Heart right ventricle (tissue), 16 donors: ENCODE results near the gene SCRN3. TPM values are rescaled to one million over a fixed set of nuclear protein-coding genes. Genes with fewer than 3 reads are reported as not detected.
"Not testable (repeated sequence)": the region's sequence is repeated elsewhere in the genome, so short reads cannot be mapped to it uniquely, and the experiment has no call there.

Experiments
- ATAC-seq, 8 donors: fragments of 200-7000 bp; cut with Tn5 transposase; one replicate each; pipeline ENCODE4 v1.9.1; 2020; ENCODE audit warnings: mild to moderate bottlenecking in 8 of 8, moderate library complexity in 8 of 8, moderate number of reproducible peaks in 1 of 8
- DNase-seq, 2 donors: peaks; one replicate each; pipeline ENCODE4 v3.0.0-alpha.2; 2020
- H3K27ac ChIP-seq, 10 donors: fragments of 200-600 bp; sonication (generic) in 2 of 10; one replicate each; pipeline versions ENCODE4 v1.5.0 to v1.8.0; 2020 to 2022; ENCODE audit warnings: mild to moderate bottlenecking in 3 of 10
- H3K27me3 ChIP-seq, 7 donors: fragments of 200-600 bp; one replicate each; pipeline ENCODE4 v1.8.0; 2021 to 2022; ENCODE audit warnings: mild to moderate bottlenecking in 2 of 7
- H3K36me3 ChIP-seq, 9 donors: fragments of 200-600 bp; sonication (generic) in 1 of 9; one replicate each; pipeline versions ENCODE4 v1.5.0 to v1.8.0; 2020 to 2022; ENCODE audit warnings: mild to moderate bottlenecking in 2 of 9
- H3K4me1 ChIP-seq, 9 donors: fragments of 200-600 bp; sonication (generic) in 1 of 9; one replicate each; pipeline versions ENCODE4 v1.5.0 to v1.8.0; 2020 to 2022; ENCODE audit warnings: mild to moderate bottlenecking in 4 of 9
- H3K4me3 ChIP-seq, 10 donors: fragments of 200-600 bp; sonication (generic) in 2 of 10; one replicate each; pipeline versions ENCODE4 v1.5.0 to v1.8.0; 2020 to 2022; ENCODE audit warnings: mild to moderate bottlenecking in 7 of 10, moderate library complexity in 2 of 10
- H3K9me3 ChIP-seq, 11 donors: fragments of 200-600 bp in 10 of 11; sonication (generic) in 2 of 11; one replicate each; pipeline versions ENCODE4 v1.5.0 to v1.8.0; 2013 to 2022; ENCODE audit warnings: mild to moderate bottlenecking in 2 of 11, control low read depth in 1 of 11, moderate library complexity in 1 of 11
- WGBS, 2 donors: extraction: QIAGEN DNeasy Blood & Tissue Kit; methylation state at CpG; one replicate each; pipeline ENCODE4 v1.1.7; 2013; ENCODE audit warnings: inconsistent platforms in 1 of 2; 5-methylcytosine and 5-hydroxymethylcytosine counted together
- intact Hi-C, 10 donors: fragments of 100-400 bp; cut with DNase I; formaldehyde crosslinking; loops; one replicate each; pipeline versions ENCODE4 v1.11.1 to v1.14.2; 2022
- polyA plus RNA-seq, 2 donors: library from polyadenylated mRNA; stranded (reverse); fragments of 200-250 nt; gene quantifications; one replicate each; pipeline ENCODE4 v1.2.3, GENCODE V29; 2013
- total RNA-seq, 10 donors: library from RNA; stranded (reverse); fragmentation: NEBNext Ultra II Directional in 3 of 10; extraction: Animal tissue kit (Norgen Biotek cat#: 25700) in 3 of 10; gene quantifications; one replicate each; pipeline versions ENCODE4 v1.2.1 to v1.2.4, GENCODE V29; 2021 to 2023
- TF ChIP-seq, protein P1 (sequence below), 9 donors: fragments of 200-600 bp; sonication (generic) in 2 of 9; IDR thresholded peaks; one replicate each; pipeline versions ENCODE4 v1.5.0 to v1.8.0; 2021 to 2022; ENCODE audit warnings: antibody characterized with exemption in 9 of 9, mild to moderate bottlenecking in 5 of 9, moderate library complexity in 1 of 9
- donor health status: Arrhythmogenic right ventricular cardiomyopathy.
- donor health status: ischemic (EF 13 %, LVEDD 7.1; RV severe dilation, severe dysfunction).
- donor health status: healthy with polysubstance abuse.
- donor health status: DM: no; HTN: yes; CAD: no.
- donor health status: DM: no; HTN: no; CAD: no.
- donor health status: ischemic (EF 25% LVEDD 6.9; RV normal size, moderate dysfunction).
- donor health status: ischemic (EF 25% LVEDD 5.7; RV mildly dilated, moderate dysfunction).
- donor health status: healthy.
- donor health status: DM: yes; HTN: yes; CAD: no.
- donor health status: Ischemic cardiomyopathy.
- donor health status: ischemic (EF 35%, LVEDD 5.7; RV mildly dilated, moderate dysfunction).
- donor health status: nonischemic (EF 11% LVEDD 7.7; RV severe dilation, severe dysfunction).
- donor health status: DM: yes; HTN: yes; CAD: no.
- donor health status: PGD.
- donor health status: ischemic (EF 29% LVEDD 5.4; RV normal size, mild dysfunction).
- donor health status: nonischemic (EF 23%, LVEDD 6.1; RV moderate dilation, normal function).

Gene SCRN3
- total and polyA plus RNA-seq, 12 donors, result 10.3 to 57.0 (median 43.4) TPM

DNA sequence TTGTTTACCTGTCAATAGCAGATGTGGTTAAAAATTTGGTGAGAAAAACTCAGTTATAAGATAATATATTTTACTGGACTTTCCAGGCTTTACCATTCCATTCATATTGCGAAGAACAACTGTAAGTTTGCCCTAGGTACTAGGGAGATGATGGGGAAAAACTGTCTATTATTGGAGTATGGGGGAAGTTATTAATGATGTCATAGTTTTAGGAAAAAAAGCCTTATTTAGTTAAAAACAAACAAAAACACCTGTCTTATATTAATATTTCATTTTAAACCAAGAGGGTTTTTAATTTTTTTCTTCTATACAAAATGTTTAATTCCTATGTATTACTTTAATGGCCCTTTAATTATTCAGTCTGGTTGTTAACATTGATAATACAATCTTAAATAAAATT is 42.5 kb upstream of the SCRN3 start:
- intact Hi-C loops, result no loop called here
- TF ChIP-seq, protein P1, sequence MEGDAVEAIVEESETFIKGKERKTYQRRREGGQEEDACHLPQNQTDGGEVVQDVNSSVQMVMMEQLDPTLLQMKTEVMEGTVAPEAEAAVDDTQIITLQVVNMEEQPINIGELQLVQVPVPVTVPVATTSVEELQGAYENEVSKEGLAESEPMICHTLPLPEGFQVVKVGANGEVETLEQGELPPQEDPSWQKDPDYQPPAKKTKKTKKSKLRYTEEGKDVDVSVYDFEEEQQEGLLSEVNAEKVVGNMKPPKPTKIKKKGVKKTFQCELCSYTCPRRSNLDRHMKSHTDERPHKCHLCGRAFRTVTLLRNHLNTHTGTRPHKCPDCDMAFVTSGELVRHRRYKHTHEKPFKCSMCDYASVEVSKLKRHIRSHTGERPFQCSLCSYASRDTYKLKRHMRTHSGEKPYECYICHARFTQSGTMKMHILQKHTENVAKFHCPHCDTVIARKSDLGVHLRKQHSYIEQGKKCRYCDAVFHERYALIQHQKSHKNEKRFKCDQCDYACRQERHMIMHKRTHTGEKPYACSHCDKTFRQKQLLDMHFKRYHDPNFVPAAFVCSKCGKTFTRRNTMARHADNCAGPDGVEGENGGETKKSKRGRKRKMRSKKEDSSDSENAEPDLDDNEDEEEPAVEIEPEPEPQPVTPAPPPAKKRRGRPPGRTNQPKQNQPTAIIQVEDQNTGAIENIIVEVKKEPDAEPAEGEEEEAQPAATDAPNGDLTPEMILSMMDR (IDR thresholded peaks at IDR 0.05), result no peak
- H3K36me3 ChIP-seq, result peaks cover 0 to 68% (median 11%) of the 10 kb centered on the region in 9 donors

DNA sequence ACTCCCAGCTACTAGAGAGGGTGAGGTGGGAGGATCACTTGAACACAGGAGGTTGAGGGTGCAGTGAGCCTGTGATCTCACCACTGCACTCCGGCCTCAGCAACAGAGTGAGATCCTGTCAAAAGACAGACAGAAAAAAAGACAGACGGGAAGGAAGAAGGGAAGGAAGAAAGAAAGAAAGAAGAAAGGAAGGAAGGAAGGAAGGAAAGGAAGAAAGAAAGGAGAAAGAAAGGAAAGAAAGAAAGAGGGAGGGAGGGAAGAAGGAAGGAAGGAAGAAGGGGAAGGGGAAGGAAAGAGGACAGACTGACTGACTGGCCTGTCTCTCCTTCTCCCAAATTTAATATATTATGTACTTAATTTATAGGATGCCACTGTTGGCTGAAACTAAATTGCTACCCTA is 39.2 kb upstream of the SCRN3 start:
- TF ChIP-seq, protein P1 (IDR thresholded peaks at IDR 0.05), result no peak
- no peaks in the 10 kb centered on the region for H3K27me3 ChIP-seq
- H3K4me1 ChIP-seq, result no peaks in the 10 kb centered on the region
- DNase-seq (no peak), ATAC-seq (no peak)
- 89 to 93% methylated on average over 2 of the region's 2 CpGs for WGBS, 2 donors
- intact Hi-C loops, result no loop called here
- peaks cover 0 to 63% (median 6%) of the 10 kb centered on the region in 9 donors for H3K36me3 ChIP-seq
- no peak overlapping the region for H3K27ac ChIP-seq
- no peak overlapping the region for H3K4me3 ChIP-seq
- H3K9me3 ChIP-seq, result peaks cover 0 to 5% (median 0%) of the 10 kb centered on the region in 11 donors

More for the DNA sequence above, 42.5 kb upstream of the SCRN3 start:
- H3K9me3 ChIP-seq, result no peaks in the 10 kb centered on the region
- H3K27ac ChIP-seq, result no peak overlapping the region
- DNase-seq, result no peak
- H3K4me1 ChIP-seq, result no peaks in the 10 kb centered on the region
- WGBS, 2 donors, result 99 to 100% methylated on average over 1 of the region's 1 CpG
- H3K4me3 ChIP-seq, result no peak overlapping the region
- no peaks in the 10 kb centered on the region for H3K27me3 ChIP-seq
- ATAC-seq, result no peak

DNA sequence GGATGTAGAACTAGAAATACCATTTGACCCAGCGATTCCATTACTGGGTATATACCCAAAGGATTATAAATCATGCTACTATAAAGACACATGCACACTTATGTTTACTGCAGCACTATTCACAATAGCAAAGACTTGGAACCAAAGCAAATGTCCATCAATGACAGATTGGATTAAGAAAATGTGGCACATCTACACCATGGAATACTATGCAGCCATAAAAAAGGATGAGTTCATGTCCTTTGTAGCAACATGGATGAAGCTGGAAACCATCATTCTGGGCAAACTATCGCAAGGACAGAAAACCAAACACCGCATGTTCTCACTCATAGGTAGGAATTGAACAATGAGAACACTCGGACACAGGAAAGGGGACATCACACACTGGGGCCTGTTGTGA is 35.9 kb upstream of the SCRN3 start:
- H3K27me3 ChIP-seq, H3K27ac ChIP-seq, DNase-seq, H3K4me3 ChIP-seq, H3K4me1 ChIP-seq, intact Hi-C loops, ATAC-seq: not testable (repeated sequence)
- Histone ChIP-seq H3K9me3 (peaks cover 0 to 10% (median 0%) of the 10 kb centered on the region in 11 donors), H3K36me3 (peaks cover 0 to 78% (median 6%) of the 10 kb centered on the region in 9 donors)
- WGBS, 2 donors, result 97 to 98% methylated on average over 4 of the region's 4 CpGs

DNA sequence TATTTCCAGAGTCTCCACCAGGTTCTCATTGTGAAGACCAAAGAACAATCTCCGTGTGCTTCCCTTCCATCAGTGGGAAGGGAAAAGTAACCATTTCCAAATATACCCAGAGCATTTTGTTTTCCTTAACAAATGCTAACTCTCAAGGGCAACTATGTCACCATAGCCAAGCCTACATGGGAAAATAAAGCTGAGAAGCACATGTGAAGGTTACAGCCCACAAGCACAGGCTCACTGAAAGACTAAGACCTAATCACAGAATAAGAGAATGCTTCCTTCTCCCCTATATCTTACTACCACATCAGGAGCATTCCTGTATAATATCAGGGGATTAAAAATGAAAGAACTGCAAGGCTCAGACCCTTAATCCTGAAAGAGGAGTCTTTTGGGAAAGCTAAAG is 32.6 kb upstream of the SCRN3 start:
- H3K4me3 ChIP-seq, result no peak overlapping the region
- TF ChIP-seq, protein P1 (IDR thresholded peaks at IDR 0.05), result no peak
- ATAC-seq (no peak), DNase-seq (no peak)
- WGBS, 2 donors, result 95 to 100% methylated on average over 1 of the region's 1 CpG
- H3K36me3 ChIP-seq, result peaks cover 0 to 95% (median 15%) of the 10 kb centered on the region in 9 donors
- peaks cover 0 to 10% (median 0%) of the 10 kb centered on the region in 11 donors for H3K9me3 ChIP-seq
- no peaks in the 10 kb centered on the region for H3K4me1 ChIP-seq
- intact Hi-C loops, result no loop called here
- H3K27ac ChIP-seq, result no peak overlapping the region
- H3K27me3 ChIP-seq, result no peaks in the 10 kb centered on the region

DNA sequence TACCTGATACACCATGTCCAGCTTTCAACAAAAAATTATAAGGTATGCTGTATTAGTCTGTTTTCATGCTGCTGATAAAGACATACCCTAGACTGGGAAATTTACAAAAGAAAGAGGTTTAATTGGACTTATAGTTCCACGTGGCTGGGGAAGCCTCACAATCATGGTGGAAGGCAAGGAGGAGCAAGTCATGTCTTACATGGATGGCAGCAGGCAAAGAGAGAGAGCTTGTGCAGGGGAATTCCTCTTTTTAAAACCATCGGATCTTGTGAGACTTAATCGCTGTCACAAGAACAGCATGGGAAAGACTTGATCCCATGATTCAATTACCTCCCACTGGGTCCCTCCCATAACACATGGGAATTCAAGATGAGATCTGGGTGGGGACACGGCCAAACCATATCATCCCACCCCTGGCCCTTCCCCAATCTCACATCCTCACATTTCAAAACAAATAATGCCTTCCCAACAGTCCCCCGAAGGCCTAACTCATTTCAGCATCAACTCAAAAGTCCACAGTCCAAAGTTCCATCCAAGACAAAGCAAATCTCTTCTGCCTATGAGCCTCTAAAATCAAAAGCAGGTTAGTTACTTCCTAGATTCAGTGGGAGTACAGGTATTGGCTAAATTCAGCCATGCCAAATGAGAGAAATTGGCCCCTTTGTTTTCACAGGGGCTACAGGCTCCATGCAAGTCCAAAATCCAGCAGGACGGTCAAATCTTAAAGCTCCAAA is 31.9 kb upstream of the SCRN3 start:
- 96% methylated on average over 6 of the region's 6 CpGs for WGBS, 2 donors
- H3K27me3 ChIP-seq, H3K27ac ChIP-seq, DNase-seq, H3K4me3 ChIP-seq, intact Hi-C loops, H3K4me1 ChIP-seq, ATAC-seq: not testable (repeated sequence)
- H3K9me3 ChIP-seq, result peaks cover 0 to 10% (median 0%) of the 10 kb centered on the region in 11 donors
- peaks cover 0 to 95% (median 15%) of the 10 kb centered on the region in 9 donors for H3K36me3 ChIP-seq
